ENCODE data around the gene TAS2R19. TPM values are rescaled to one million over a fixed set of nuclear protein-coding genes. Genes with fewer than 3 reads are reported as not detected.

The TAS2R19 gene
- total RNA-seq, 1 donor from 2014 or later = 2.2 TPM

GRCh38 chr12:11007608-11008007 lies 14.8 kb downstream of the TAS2R19 start:
- no peaks in the 10 kb centered on the region for H3K4me1 ChIP-seq (ENCODE audit: insufficient read depth, low read length)
- no peak for TF ChIP-seq EZH2 (IDR thresholded peaks at IDR 0.05; ENCODE audit: insufficient read depth, low read length)
- TF ChIP-seq CTCF (IDR thresholded peaks at IDR 0.05; ENCODE audit: insufficient read depth, low read depth, low read length) = no peak
- no peaks in the 10 kb centered on the region for H3K27me3 ChIP-seq (ENCODE audit: insufficient read depth, low read length)
- Mint-ChIP-seq H3K27me3 (ENCODE audit: low read depth, unreplicated experiment) (no peaks in the 10 kb centered on the region), H3K36me3 (ENCODE audit: low read depth, unreplicated experiment) (no peaks in the 10 kb centered on the region), H3K4me3 (ENCODE audit: unreplicated experiment) (no peak overlapping the region), H3K27ac (ENCODE audit: unreplicated experiment) (no peak overlapping the region), H3K9me3 (ENCODE audit: unreplicated experiment) (no peaks in the 10 kb centered on the region), H3K4me1 (ENCODE audit: low read depth, unreplicated experiment) (no peaks in the 10 kb centered on the region)
- H3K27ac ChIP-seq (ENCODE audit: low read depth, low read length) = no peak overlapping the region
- no peak overlapping the region for H3K4me3 ChIP-seq (ENCODE audit: insufficient read depth, low read depth, low read length)
- no peak overlapping the region for H3K9ac ChIP-seq (ENCODE audit: low read length)
- H3K36me3 ChIP-seq (ENCODE audit: insufficient read depth, low read length) = peaks cover 3% of the 10 kb centered on the region
- FAIRE-seq (no peak), DNase-seq (ENCODE audit: low read depth) (no peak)
- H3K4me2 ChIP-seq (ENCODE audit: low read length) = no peak overlapping the region
- no peaks in the 10 kb centered on the region for H3K9me3 ChIP-seq (ENCODE audit: insufficient read depth, low read depth, low read length)
- H4K20me1 ChIP-seq (ENCODE audit: insufficient read depth, low read length) = no peaks in the 10 kb centered on the region
- no peaks in the 10 kb centered on the region for H3K79me2 ChIP-seq (ENCODE audit: insufficient read depth, low read length)
- no peak overlapping the region for H2AFZ ChIP-seq (ENCODE audit: low read depth, low read length)

- FAIRE-seq (no peak), DNase-seq (ENCODE audit: low read depth) (no peak)
- no peaks in the 10 kb centered on the region for H3K36me3 ChIP-seq (ENCODE audit: insufficient read depth, low read length)
- H3K9me3 ChIP-seq (ENCODE audit: insufficient read depth, low read depth, low read length) = no peaks in the 10 kb centered on the region
- H3K27me3 ChIP-seq (ENCODE audit: insufficient read depth, low read length) = no peaks in the 10 kb centered on the region
- Mint-ChIP-seq H3K4me3 (ENCODE audit: unreplicated experiment) (no peak within 1 kb of the TSS), H3K36me3 (ENCODE audit: low read depth, unreplicated experiment) (no peaks in the 10 kb centered on the region), H3K9me3 (ENCODE audit: unreplicated experiment) (no peaks in the 10 kb centered on the region), H3K4me1 (ENCODE audit: low read depth, unreplicated experiment) (no peaks in the 10 kb centered on the region), H3K27ac (ENCODE audit: unreplicated experiment) (no peak within 1 kb of the TSS), H3K27me3 (ENCODE audit: low read depth, unreplicated experiment) (no peaks in the 10 kb centered on the region)
- peaks cover 7% of the 10 kb centered on the region for H4K20me1 ChIP-seq (ENCODE audit: insufficient read depth, low read length)
- TF ChIP-seq CTCF (IDR thresholded peaks at IDR 0.05; ENCODE audit: insufficient read depth, low read depth, low read length) (no peak), EZH2 (IDR thresholded peaks at IDR 0.05; ENCODE audit: insufficient read depth, low read length) (no peak)
- no peak within 1 kb of the TSS for H3K9ac ChIP-seq (ENCODE audit: low read length)
- no peaks in the 10 kb centered on the region for H3K79me2 ChIP-seq (ENCODE audit: insufficient read depth, low read length)
- no peak within 1 kb of the TSS for H2AFZ ChIP-seq (ENCODE audit: low read depth, low read length)
- no peak within 1 kb of the TSS for H3K27ac ChIP-seq (ENCODE audit: low read depth, low read length)
- H3K4me2 ChIP-seq (ENCODE audit: low read length) = no peak within 1 kb of the TSS
- no peak within 1 kb of the TSS for H3K4me3 ChIP-seq (ENCODE audit: insufficient read depth, low read depth, low read length)
- no peaks in the 10 kb centered on the region for H3K4me1 ChIP-seq (ENCODE audit: insufficient read depth, low read length)
Measured at GRCh38 chr12:10998204-10998603, 24.2 kb downstream of the TAS2R19 start, which contains the start of gene TAS2R20. Gene TAS2R20, minus strand, starts transcription at chr12:10998304. Its CDS starts 429 bp downstream, at chr12:10997875.

- Histone ChIP-seq H3K9me3 (ENCODE audit: insufficient read depth, low read depth, low read length) (no peaks in the 10 kb centered on the region), H3K4me1 (ENCODE audit: insufficient read depth, low read length) (no peaks in the 10 kb centered on the region), H3K27me3 (ENCODE audit: insufficient read depth, low read length) (no peaks in the 10 kb centered on the region), H3K27ac (ENCODE audit: low read depth, low read length) (no peak overlapping the region), H3K79me2 (ENCODE audit: insufficient read depth, low read length) (no peaks in the 10 kb centered on the region), H2AFZ (ENCODE audit: low read depth, low read length) (no peak overlapping the region), H3K4me3 (ENCODE audit: insufficient read depth, low read depth, low read length) (no peak overlapping the region), H3K4me2 (ENCODE audit: low read length) (no peak overlapping the region), H3K36me3 (ENCODE audit: insufficient read depth, low read length) (no peaks in the 10 kb centered on the region), H4K20me1 (ENCODE audit: insufficient read depth, low read length) (peaks cover 7% of the 10 kb centered on the region), H3K9ac (ENCODE audit: low read length) (no peak overlapping the region)
- no peak for TF ChIP-seq CTCF (IDR thresholded peaks at IDR 0.05; ENCODE audit: insufficient read depth, low read depth, low read length)
- no peak for TF ChIP-seq EZH2 (IDR thresholded peaks at IDR 0.05; ENCODE audit: insufficient read depth, low read length)
- H3K27me3 Mint-ChIP-seq (ENCODE audit: low read depth, unreplicated experiment) = no peaks in the 10 kb centered on the region
- H3K36me3 Mint-ChIP-seq (ENCODE audit: low read depth, unreplicated experiment) = no peaks in the 10 kb centered on the region
- peaks cover 2% of the 10 kb centered on the region for H3K9me3 Mint-ChIP-seq (ENCODE audit: unreplicated experiment)
- FAIRE-seq (no peak), DNase-seq (ENCODE audit: low read depth) (no peak)
- H3K27ac Mint-ChIP-seq (ENCODE audit: unreplicated experiment) = no peak overlapping the region
- H3K4me3 Mint-ChIP-seq (ENCODE audit: unreplicated experiment) = no peak overlapping the region
- no peaks in the 10 kb centered on the region for H3K4me1 Mint-ChIP-seq (ENCODE audit: low read depth, unreplicated experiment)
Measured at GRCh38 chr12:10994307-10994706, 28.1 kb downstream of the TAS2R19 start.

All from astrocyte (in vitro differentiated cells and primary cell).